GM21717 (cell line): ENCODE results near the gene MMP24OS.
A peak's percentile ranks its signal among the peaks of the same experiment; 100 is the strongest.

Source experiments
- ATAC-seq: cut with Tn5 transposase; IDR thresholded peaks from one replicate; pipeline ENCODE4 v1.9.1; 2021; ENCODE audit warnings: mild to moderate bottlenecking, moderate library complexity; ENCODE audit not compliant: unreplicated experiment

Gene MMP24OS

DNA sequence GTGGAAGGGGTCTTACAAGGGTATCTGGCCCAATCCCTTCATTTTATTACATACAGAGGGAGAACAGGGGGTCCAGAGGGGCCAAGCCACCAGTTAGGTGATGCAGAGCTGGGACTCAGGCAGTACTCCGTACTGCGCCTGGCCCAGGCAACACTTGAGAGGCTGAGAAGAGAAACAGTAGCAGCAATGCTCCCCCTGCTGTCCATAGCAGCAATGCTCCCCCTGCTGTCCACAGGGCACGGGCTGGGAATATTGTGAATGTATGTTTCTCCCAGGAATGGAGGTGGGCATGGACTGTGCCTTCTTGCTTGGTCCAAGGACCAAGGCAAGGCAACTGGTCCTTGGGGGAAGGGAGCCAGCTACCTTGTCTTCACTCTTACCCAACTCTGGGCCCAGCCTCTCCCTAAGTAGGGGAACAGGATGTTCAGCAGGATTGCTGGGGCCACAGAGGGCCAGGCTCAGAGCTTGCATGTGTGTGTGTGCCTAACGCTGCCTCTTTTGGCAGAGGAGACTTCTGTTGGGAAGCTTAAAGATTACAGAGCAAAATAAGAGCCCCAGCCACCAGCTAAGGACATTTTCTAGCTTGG lies 29.1 kb upstream of the MMP24OS start:
- ATAC-seq, result no peak

DNA sequence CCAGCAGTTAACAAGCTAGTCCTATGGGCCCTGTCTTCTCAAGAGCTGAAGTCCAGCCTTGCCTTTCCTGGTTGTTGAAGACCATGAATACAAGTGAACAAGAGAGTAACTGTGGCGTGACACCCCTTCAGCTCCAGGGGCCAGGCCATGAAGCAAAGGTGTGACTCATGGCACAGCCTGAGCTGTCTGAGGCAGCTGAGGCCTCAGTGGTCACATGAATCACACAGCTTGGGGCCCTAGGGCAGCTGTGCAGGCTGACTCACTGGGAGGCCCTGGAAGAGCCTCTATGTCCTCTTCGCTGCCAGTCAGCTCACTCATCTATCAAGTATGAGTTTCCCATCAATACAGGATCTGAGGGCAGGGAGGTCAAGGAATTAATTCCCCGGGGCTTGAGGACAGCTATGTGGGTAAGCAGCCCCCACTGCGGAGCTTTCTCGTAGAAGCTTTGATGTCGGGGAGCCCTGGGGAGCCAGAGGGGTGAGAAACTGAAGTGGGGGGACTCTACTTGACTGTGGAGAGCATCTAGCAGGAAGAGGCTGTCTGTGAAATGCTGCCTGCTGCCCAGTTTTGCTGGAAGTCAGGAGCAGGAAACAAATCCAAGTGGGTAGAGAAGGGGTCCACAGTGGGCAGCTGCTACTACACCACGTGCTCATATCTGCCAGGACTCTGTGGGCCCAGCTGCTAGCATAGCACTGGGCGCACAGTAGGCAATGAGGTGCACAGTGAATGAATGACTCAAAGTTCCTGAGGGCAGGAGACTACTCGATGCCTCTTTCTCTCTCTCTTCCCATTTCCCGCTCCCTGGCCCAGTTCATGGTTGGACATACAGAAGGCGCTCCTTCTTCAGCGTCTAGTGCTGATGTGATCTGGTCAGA lies 28.0 kb upstream of the MMP24OS start:
- ATAC-seq, result no peak

DNA sequence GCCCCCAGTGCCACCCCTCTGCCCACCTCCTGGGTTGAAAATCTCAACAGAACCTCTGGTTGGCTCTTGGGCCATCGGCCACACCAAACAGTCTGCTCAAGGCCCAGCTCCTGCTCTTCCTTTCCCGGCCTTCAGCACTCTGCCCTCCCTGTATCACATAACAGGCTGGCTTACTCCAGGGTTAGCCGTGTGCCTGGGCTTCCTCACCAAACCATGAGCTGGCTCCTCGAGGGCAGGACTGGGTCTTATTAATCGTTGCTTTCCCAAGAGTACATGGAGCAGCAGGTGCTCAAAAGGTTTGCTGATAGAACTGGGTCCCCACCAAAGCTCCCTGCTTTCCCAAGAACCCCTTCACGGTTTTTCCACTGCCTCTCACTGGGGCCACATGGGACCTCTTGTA lies 27.0 kb upstream of the MMP24OS start:
- ATAC-seq, result no peak

DNA sequence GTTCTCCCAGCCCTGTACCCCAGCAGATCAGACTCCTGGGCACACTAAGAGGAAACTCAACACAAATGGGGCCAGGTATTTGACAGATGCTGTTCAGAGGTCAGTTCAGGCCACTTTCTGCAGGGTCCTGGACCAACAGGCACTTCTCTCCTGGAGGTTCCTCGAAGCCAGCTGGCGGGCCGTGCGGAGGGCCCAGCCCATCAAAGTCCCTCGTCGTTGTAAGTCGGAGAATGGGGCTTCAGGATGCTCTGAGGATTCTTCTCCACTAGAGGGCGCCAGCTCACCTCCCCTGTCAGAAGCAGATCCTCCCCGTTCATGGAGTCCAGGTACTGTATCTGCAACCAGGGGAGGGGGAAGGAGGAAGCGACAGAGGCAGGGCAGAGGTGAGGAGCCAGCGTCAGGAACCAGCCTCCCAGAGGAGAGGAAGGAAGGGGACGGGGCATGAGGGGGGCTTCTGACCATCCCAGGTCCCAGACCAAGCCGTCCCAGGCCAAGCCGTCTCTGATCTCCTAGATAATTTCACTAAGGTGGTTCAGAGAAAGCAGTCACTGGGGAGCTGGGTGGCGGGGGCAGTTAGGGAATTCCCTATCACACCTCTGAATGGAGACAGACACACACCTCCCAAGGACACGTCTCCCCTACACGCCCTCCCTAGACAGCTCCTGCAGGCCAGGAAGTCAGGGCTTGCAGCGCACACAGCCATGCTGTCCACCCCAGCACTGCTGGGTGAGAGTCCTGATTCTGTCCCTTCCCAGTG lies 26.0 kb upstream of the MMP24OS start:
- peak; percentile 59 for ATAC-seq

DNA sequence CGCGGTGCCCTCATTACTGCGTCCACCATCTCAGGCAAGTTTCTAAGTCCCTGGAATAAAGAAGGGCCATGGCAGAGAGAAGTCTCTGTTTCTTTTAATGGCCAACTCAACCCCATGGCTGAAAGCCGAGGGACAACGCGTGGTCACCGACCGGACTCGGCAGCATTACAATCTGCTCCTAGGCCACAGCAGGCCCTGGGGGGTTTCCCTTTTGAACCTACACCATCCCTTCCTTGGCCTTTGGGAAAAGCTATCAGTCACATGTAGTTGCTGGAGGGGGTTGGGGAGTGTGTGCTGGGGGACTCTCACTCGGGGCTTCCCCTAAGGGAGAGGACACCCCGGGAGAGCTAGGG lies 25.4 kb upstream of the MMP24OS start:
- ATAC-seq, result no peak

DNA sequence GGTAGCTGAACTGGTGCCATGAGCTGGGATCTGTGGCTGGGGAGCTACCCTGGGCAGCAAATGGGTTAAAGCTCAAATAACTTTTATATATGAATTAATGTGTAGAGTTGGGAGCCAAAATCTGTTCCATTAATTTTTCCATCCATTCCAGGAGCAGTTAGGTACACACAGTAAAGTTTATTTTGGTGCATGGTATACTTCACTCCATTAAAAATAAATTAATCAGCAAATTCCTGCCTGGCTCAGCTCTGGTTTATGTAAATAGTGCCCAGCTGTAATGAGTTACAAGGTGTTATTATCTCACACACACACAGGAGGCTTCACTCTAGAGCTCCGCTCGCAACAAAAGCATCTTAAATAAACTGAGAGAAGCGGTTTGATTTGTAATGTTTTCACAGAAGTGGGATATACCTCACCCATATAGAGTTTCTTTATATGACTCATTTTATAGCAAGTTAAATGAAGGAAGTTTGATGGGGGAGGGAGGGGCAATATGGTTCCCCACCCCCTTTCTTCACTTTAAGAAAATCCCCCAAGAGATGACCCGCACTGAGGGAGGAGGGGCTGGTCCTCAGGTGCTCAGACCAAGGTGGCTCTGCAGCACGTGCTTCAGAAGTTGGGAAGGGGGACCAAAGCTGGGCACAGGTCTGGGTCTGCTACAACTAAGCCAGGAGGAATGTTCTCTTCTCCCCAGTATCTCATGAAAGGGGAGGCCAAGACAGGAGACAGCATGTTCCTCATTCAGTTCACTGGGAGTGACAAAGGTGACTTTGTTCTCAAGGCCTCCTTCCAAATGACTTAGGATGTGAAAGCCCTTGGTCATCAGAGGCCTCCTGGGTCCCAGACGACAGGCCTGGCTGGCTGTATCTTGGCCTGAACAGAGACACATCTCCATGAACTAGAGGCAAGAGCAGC lies 24.8 kb upstream of the MMP24OS start:
- ATAC-seq, result no peak

DNA sequence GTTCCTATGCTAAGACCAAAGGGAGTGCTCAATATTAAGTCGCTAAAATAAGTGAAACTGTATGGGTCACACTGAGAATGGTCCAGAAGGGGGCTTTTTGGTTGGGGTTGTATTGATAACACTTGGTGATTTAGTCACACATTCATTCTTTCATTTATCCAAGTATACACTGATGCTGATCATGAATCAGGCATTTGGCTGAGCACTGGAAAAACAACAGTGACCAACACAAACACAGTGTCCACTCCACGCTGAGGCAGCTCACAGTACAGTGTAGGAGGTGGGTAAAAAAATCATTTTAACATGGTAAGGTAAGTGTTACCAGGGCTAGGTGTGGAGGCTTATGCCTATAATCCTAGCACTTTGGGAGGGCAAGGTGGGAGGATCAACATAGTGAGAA lies 23.5 kb upstream of the MMP24OS start:
- no peak for ATAC-seq

DNA sequence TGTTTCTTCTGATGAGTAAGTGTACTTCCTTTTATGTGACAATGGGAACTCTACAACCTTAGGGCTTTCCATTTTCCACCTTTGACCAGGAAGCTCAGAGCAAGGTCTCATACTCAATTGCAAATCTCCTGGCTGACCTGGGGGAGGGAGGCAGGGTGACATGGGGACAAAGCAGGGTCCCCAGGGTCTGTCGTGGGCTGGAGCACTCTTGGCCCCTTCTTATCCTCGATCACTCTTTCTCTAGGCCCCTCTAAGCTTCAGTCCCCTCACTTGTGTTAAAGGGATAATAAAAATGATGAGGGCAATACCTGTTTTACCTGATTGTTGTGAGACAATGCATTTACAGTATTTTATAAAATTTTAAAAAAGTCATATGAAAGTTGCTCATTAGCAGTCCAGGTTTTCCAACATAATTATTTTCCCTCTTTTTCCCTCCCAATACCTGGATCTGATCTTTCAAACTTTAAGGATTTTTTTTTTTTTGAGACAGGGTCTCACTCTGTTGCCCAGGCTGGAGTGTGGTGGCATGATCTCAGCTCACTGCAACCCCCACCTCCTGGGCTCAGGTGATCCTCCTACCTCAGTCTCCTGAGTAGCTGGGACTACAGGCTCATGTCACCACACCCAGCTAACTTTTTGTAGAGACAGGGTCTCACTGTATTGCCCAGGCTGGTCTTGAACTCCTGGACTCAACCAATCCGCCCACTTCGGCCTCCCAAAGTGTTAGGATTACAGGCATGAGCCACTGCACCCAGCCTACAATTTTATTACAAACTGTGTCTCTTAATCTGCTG lies 22.7 kb upstream of the MMP24OS start:
- ATAC-seq, result no peak

DNA sequence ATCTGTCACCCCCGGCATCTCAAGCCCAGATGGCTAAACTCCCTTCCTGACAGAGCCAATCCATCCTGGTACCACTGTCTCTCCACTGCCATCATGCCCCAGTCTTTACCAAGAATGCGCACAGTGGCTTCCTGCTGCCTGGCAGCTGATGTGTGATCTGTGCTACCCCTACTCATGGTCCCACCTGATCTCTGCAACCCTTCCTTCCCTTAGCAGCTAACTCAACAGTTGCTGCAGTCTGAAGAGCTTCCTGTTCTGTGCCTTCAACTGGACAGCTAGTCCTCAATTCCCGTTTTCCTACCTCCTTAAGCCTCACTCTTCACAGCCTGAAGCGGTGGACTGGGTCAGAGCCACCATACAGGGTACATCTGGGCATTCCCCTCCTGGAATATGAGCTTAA lies 21.9 kb upstream of the MMP24OS start:
- no peak for ATAC-seq

DNA sequence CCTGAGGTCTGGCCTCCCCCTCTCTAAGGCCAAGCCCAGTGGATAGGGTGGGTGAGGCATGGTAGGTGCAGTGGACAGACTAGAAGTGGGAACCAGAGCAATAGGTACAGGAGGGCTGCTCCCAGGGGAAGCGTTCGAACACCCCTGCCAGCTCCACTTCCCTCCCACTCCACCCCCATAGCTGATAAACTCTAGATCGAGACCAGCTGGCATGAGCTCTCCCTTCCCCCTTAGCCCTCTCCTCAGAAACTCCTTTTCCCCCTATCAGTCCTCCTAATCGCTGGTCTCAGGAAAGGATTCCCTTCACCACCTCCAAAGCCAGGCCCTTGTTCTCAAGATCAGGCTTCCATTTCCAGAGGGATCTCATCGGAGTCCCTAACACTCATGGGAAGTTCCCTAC lies 20.3 kb upstream of the MMP24OS start:
- ATAC-seq, result no peak

DNA sequence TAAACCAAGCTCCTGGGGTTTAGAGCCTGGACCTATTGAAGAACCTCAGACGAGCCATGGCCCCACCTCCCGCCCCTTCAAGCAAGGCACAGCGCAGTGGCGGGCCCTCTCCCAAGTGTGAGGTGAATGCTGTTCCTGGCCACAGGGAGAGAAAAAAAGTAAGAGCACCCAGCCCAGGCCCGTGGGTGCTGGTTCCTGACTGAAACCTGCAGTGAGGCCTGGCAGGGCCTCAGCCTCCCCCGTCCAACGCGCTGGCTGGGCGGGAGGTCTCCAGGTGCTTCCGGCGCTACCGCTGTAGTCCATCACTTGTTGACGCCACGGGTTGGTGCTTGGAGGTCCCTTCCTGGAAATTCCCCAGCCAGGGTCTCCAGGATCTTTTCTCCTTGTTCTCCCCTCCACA lies 19.8 kb upstream of the MMP24OS start:
- no peak for ATAC-seq

DNA sequence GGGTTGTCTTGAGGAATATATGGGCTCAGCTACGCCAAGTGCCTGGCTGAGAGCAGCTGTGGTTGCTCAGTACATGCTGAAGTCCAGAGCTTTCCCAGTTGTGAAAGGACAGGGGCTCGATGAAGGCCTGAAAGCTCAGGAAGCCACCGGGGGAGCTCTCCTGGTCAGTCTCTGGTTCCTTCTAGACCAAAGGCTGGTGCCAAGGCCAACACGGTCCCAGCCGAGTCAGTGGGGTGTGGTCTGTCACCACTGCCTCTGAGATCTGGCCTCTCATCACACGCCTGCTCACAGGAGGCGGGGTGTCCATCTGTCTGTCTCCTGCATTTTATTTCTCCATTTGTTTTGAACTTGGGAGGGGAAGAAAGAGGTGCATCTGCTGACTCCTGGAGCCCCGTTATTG lies 19.2 kb upstream of the MMP24OS start:
- no peak for ATAC-seq

DNA sequence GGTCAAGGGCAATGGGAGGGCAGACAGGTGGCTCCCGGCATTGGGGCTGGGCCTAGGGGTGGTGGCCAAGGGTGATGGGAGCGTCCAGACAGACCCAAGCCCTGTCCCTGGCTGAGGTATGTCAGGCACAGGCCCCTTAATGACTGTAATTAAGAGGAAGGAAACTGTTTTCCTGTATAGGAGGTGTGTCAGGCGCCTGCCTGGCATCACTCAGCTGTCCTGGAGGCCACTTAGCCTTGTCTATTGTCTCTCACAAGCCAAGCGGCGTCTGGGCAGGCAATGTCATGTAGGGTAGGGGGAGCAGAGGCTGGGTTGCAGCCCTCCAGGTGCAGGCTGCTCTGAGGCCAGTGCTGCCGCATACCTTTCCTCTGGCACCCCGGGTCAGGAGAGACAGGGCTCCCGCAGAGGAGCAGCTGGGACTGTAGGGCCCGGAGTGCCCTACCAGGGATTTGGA lies 18.2 kb upstream of the MMP24OS start:
- no peak for ATAC-seq

DNA sequence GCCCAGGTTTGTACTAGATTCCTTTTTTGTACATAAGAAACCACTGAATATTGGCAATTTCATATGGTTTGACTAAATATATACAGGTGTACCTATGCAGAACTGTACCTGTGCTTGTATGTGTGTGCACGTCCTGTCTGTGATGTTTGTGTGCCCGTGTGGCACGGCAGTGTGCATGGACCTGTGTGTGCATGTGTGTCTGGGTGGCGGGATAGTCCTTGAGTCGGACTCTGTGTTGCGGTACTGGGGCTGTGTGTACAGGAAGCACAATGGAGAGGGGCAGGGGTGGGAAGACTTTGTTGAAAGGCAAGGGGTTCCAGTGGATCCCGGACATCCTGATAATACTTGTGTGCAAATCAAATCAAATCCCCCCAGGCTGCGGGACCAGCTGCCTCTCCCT lies 17.8 kb upstream of the MMP24OS start:
- ATAC-seq, result no peak

DNA sequence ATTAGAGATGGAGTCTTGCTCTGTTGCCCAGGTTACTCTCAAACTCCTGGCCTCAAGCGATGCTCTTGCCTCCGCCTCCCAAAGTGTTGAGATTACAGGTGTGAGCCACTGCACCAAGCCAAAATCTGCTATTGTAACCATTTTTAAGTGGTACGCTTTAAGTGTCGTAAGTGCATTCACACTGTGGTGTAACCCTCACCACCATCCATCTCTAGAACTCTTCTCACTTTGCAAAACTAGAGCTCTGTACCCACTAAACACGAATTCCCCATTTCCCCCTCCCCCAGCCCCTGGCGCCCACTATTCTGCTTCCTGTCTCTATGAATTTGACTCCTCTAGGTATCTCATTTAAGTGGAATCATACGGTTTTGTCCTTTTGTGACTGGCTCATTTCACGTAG lies 17.1 kb upstream of the MMP24OS start:
- ATAC-seq, result no peak

DNA sequence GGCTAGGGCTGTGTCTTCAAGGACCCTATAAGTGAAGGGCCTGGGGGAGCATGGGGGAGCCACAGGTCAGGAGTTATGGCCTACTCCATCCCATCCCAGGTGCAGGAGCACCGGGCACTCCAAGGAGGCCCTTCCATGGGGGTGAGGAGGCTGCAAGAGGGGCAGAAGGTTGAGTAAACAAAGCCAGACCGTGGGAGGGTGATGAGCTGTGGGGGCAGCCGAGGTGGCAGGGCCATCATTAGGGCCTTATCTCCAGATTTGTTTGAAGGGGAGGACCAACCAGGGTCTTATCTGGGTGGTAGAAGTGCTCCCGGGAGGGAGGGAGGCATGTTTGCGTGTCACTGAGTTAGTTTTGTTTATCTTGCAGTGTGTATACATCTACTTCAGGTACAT lies 16.4 kb upstream of the MMP24OS start:
- no peak for ATAC-seq

DNA sequence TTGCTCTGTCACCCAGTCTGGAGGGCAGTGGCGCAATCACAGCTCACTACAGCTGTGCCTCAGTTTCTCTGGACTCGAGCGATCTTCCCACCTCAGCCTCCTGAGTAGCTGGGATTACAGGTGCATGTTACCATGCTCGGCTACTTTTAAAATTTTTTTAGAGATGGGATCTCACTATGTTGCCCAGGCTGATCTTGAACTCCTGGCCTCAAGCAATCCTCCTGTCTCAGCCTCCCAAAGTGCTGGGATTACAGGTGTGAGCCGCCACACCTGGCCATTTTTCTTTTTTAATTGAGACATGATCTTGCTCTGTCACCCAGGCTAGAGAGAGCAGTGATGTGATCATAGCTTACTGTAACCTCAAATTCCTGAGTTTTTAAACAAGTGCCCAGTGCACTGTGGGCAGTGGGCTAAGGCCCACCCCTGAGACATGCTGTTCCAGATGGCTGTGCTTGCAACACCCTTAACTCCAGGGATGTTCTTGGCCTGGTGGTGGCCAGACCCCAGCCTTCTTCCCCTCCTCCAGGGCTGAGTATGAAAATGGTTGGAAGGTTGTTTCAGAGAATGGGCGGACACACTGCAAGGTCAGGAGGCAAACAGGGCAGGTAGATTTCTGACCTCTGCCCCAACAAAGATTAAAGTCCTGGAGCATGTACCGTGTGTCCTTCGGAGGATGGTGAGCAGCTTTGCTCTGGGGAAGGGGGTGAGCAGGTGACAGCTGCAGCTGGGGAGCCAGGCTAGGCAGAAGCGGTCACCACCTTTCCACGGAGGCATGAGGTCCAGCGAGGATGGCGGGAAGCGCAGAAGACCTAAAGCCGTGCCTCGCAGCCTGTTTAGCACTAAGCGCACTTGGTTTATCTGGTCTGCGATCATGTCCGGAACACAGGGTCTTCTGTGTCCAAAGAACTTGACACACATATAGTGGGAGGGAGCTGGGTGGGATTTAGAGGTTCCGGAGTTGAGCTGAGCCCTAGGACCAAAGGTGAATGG lies 15.7 kb upstream of the MMP24OS start:
- ATAC-seq, result no peak

DNA sequence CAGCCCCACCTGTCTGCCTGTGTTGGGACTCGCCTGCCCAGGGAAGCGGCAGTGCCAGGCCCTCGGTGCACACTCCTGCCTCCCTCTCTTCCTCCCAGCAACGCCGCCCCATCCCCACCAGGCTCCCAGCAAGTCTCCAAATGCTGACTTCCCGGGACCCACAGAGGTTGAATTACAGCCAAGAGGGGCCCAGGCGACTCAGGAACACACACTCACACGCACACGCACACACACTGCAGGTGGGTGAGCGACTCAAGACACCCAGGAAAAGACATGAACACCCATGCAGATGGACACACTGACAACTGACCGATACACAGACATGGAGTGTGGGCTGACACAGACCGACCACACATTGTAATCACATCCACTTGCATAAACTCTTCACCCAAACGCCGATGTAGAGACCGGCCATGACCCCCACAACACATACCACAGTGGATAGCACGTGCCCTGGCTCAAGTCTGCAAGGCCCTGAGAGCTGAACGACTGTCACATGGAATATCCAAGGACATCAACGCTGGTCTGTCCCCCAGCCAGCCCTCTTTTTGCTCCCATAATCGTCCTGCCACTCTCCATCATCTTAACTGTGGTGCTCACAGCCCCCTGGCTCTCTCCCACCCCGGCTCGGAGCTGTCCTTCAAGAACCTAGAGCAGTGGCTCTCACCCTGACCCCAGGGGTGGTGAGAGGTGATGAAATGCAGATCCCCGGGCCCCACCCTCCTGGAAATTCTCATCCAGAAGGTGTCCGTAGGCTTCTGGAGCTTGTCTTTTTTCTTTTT lies 14.8 kb upstream of the MMP24OS start:
- no peak for ATAC-seq
